ENCODE results near the gene SNAPC1.

DNA sequence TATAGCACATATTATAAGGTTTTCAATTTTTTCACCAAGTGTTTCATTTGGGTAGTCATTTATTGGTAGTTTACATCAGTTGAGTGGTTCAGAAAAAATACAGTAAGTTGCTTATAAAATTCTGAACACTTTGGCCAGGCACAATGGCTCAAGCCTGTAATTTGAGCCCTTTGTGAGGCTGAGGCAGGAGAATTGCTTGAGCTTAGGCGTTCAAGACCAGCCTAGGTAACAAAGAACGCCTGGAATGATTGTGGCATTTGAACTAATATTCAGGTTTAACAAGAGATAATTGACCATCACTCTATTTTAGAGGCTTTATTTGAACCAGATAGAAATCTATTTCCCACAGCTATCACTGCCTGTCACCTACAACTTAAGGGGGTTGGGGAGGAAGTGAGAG, 44.2 kb upstream of the SNAPC1 start:
- TF ChIP-seq, protein P1, sequence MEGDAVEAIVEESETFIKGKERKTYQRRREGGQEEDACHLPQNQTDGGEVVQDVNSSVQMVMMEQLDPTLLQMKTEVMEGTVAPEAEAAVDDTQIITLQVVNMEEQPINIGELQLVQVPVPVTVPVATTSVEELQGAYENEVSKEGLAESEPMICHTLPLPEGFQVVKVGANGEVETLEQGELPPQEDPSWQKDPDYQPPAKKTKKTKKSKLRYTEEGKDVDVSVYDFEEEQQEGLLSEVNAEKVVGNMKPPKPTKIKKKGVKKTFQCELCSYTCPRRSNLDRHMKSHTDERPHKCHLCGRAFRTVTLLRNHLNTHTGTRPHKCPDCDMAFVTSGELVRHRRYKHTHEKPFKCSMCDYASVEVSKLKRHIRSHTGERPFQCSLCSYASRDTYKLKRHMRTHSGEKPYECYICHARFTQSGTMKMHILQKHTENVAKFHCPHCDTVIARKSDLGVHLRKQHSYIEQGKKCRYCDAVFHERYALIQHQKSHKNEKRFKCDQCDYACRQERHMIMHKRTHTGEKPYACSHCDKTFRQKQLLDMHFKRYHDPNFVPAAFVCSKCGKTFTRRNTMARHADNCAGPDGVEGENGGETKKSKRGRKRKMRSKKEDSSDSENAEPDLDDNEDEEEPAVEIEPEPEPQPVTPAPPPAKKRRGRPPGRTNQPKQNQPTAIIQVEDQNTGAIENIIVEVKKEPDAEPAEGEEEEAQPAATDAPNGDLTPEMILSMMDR (IDR thresholded peaks at IDR 0.05): no peak
- no peak for TF ChIP-seq POLR2A (IDR thresholded peaks at IDR 0.05)

Data from Peyer's patch (tissue), 4 donors.